Ectodermal cell (in vitro differentiated cells): ENCODE data around the gene SAA1.

Source experiments
- H3K27ac ChIP-seq: 2 replicates; pipeline ENCODE4 v1.7.0; 2013; ENCODE audit warnings: mild to moderate bottlenecking, low read depth, low read length; ENCODE audit not compliant: insufficient read depth, poor library complexity, severe bottlenecking
- H3K27me3 ChIP-seq: 2 replicates; pipeline ENCODE4 v1.7.0; 2013; ENCODE audit warnings: mild to moderate bottlenecking, low read length; ENCODE audit not compliant: insufficient read depth, control insufficient read depth, poor library complexity, severe bottlenecking
- H3K36me3 ChIP-seq: one replicate; pipeline ENCODE4 v1.7.0; 2013; ENCODE audit warnings: low read length; ENCODE audit not compliant: control insufficient read depth, insufficient read depth
- H3K4me1 ChIP-seq: one replicate; pipeline ENCODE4 v1.7.0; 2013; ENCODE audit warnings: low read length; ENCODE audit not compliant: control insufficient read depth, insufficient read depth
- H3K4me3 ChIP-seq: 2 replicates; pipeline ENCODE4 v1.7.0; 2013; ENCODE audit warnings: low read depth, low read length, control low read depth; ENCODE audit not compliant: insufficient read depth
- H3K9me3 ChIP-seq: 2 replicates; pipeline ENCODE4 v1.7.0; 2013; ENCODE audit warnings: mild to moderate bottlenecking, low read length, moderate library complexity; ENCODE audit not compliant: control insufficient read depth
- WGBS, 2 experiments: methylation state at CpG; one replicate each; pipeline ENCODE4 v1.1.7; 2013; ENCODE audit warnings: missing lambda C conversion rate in 2 of 2; 5-methylcytosine and 5-hydroxymethylcytosine counted together

The SAA1 gene

DNA sequence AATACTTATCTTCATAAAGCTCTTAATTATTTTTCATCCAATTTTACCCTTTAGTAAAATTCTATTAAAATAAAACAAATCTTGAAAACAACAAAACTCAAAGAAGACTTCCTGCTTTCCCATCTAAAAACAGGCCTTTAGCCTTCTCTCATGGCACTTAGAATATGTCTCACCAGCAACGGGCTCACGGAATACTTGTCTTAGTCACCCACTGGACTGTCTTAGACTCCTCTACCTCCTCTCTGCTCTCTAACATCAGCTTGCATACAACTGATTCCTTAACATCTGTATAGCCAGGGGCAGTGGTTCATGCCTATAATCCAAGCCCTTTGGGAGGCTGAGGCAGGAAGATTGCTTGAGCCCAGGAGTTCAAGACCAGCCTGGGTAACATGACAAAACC, 42.2 kb downstream of the SAA1 start:
- H3K9me3 ChIP-seq, result no peaks in the 10 kb centered on the region
- peaks cover 35% of the 10 kb centered on the region for H3K36me3 ChIP-seq
- H3K4me1 ChIP-seq, result no peaks in the 10 kb centered on the region
- no peak overlapping the region for H3K27ac ChIP-seq
- 95 to 97% methylated on average over 2 of the region's 2 CpGs for WGBS, 2 experiments
- no peaks in the 10 kb centered on the region for H3K27me3 ChIP-seq
- H3K4me3 ChIP-seq, result no peak overlapping the region

DNA sequence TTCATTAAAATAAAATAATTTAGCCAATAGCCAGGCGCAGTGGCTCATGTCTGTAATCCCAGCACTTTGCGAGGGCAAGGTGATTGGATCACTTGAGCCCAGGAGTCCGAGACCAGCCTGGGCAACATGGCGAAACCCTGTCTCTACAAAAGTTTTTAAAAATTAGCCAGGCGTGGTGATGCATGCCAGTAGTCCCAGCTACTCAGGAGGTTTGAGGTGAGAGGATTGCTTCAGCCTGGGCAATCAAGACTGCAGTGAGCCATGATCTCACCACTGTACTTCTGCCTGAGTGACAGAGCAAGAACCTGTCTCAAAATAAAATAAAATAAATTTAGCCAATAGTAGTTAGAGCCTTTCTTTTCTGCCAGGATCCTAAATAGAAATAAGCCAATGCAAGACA, 43.6 kb downstream of the SAA1 start:
- H3K27ac ChIP-seq, result no peak overlapping the region
- no peaks in the 10 kb centered on the region for H3K4me1 ChIP-seq
- H3K27me3 ChIP-seq, result no peaks in the 10 kb centered on the region
- H3K4me3 ChIP-seq, result no peak overlapping the region
- no peaks in the 10 kb centered on the region for H3K9me3 ChIP-seq
- WGBS, 2 experiments, result 91 to 92% methylated on average over 5 of the region's 5 CpGs
- H3K36me3 ChIP-seq, result peaks cover 33% of the 10 kb centered on the region

DNA sequence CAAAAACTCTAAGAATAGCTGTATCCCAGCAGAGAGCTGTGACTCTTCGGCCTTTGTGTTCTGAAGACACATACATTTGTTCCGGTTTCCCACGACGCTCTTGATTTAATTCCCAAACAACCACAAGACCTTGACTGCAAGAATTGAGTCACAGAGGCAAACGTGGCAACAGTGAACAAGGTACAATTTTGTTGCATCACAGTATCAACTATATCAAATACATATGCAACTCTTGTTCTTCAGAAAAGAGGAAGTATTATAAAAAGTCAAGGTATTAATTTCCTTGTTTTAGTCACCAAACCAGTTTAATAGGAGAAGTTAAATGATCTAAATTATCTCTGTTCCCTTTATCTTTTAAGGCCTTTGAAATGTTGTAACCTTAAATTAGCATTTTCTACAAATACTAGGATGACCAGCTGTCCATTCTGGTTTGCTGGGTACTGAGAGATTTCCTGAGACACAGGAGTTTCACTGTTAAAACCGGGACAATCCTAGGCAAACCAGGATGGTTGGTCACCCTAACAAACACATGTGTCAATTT, 44.8 kb downstream of the SAA1 start:
- no peak overlapping the region for H3K4me3 ChIP-seq
- H3K36me3 ChIP-seq, result peaks cover 26% of the 10 kb centered on the region
- no peak overlapping the region for H3K27ac ChIP-seq
- WGBS, 2 experiments, result 92% methylated on average over 6 of the region's 6 CpGs
- no peaks in the 10 kb centered on the region for H3K27me3 ChIP-seq
- no peaks in the 10 kb centered on the region for H3K4me1 ChIP-seq
- H3K9me3 ChIP-seq, result no peaks in the 10 kb centered on the region

DNA sequence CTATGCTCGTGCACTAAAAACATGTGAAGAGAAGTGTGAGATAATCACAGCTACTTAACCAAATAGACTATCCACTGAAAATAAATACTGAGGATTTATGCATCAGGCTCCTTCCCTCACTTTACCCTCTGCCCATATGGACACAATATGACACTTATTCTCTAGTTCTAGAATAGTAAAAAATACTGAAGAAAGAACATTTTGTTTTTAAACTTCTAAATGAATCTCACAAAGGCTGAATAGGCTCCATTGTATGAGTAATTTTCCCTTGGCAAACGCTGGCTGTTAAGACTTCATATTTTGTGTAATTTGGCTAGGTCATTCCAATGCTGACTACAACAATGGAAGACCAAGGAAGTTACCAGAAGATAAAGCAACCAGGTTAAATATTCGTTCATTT, 45.9 kb downstream of the SAA1 start:
- no peaks in the 10 kb centered on the region for H3K27me3 ChIP-seq
- no peak overlapping the region for H3K27ac ChIP-seq
- no peak overlapping the region for H3K4me3 ChIP-seq
- H3K4me1 ChIP-seq, result no peaks in the 10 kb centered on the region
- H3K9me3 ChIP-seq, result no peaks in the 10 kb centered on the region
- peaks cover 26% of the 10 kb centered on the region for H3K36me3 ChIP-seq
- WGBS, 2 experiments, result 86 to 99% methylated on average over 3 of the region's 3 CpGs

DNA sequence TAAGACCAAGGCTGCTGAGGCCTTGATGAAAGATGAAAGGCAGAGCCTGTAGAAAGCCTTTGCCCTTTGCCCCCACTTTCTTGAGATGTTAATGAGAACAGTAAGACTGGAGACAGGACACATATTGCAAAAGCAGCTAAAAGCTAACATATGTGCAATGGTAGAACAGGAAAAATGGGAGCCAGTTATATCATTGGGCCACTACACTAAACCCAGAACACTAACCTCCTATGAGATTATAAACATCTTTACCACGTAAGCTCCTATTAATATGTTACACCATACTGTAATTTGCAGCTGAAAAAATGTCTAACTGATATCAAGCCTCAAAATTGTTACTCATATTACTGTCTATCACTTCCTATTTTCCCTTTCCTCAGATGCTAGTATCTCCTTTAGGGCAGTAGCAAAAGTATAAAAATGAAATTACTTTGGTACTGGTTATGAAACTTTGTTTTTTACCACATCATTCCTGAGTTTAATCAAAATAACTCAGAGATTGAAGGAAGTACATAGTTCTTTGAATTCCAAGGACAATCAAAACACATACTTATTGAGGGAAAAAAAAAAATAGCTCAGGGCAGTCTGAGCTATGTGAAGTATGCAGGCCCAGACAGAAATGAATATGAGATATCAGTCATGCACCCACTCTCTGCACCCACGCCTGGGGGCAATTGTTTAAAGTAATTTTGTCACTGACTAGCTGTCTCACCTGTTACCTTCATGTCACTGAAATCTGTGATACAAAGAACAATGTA, 46.8 kb downstream of the SAA1 start:
- peaks cover 24% of the 10 kb centered on the region for H3K36me3 ChIP-seq
- H3K9me3 ChIP-seq, result no peaks in the 10 kb centered on the region
- H3K27me3 ChIP-seq, result no peaks in the 10 kb centered on the region
- no peak overlapping the region for H3K4me3 ChIP-seq
- 98 to 100% methylated on average over 1 to 2 of the region's 2 CpGs for WGBS, 2 experiments
- no peak overlapping the region for H3K27ac ChIP-seq
- no peaks in the 10 kb centered on the region for H3K4me1 ChIP-seq

DNA sequence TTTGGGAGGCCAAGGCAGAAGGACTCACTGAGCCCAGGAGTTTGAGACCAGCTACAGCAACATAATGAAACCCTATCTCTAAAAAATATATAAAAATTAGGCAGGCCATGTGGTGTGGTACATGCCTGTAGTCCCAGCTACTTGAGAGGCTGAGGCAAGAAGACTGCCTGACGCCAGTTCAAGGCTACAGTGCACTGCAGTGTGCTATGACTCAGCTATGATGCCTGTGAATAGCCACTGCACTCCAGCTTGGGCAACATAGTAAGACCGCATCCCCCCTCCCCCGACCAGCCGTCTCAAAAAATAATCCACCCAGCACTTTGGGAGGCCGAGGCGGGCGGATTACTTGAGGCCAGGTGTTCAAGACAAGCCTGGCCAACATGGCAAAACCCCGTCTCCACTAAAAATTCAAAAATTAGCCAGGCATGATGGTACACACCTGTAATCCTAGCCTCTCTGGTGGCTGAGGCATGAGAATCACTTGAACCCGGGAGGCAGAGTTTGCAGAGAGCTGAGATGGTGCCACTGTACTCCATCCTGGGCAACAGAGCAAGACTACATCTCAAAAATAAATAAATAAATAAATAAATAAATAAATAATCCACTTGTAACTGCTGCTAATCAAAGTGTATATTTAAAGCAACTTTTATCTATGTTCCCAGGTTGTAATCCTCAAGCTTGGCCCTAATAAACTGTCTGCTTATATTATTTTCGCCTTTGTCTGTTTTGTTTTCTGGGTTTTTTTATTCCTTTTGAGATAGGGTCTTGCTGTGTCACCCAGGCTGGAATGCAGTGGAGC, 48.1 kb downstream of the SAA1 start:
- H3K27ac ChIP-seq, result no peak overlapping the region

DNA sequence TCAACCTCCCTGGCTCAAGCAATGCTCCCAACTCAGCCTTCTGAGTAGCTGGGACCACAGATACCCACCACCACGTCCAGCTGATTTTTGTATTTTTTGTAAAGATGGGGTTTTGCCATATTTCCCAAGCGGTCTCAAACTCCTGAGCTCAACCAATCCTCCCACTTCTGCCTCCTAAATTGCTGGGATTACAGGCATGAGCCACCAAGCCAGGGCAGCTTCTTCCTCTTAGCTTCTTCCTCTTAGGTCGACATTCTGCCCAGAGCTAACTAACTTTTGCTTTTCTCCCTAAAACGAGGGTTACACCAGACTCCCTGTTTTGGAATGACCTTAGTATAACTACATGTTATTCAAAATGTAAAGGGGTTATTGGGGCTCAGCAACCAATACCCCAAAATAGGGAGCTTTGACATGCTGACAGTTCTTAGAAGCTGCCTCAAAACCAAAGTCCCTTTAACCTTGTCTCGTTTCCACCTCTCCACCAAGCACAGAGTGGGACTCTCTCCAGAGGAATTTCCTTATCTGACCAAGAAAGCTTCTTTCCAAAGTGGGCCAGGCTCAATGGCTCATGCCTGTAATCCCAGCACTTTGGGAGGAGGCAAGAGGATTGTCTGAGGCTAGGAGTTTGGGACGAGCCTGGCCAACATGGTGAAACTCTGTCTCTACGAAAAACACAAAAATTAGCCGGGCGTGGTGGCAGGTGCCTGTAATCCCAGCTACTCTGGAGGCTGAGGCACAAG, 48.9 kb downstream of the SAA1 start:
- Histone ChIP-seq H3K4me1 (no peaks in the 10 kb centered on the region), H3K9me3 (no peaks in the 10 kb centered on the region), H3K27me3 (no peaks in the 10 kb centered on the region), H3K4me3 (no peak overlapping the region), H3K36me3 (peaks cover 12% of the 10 kb centered on the region), H3K27ac (no peak overlapping the region)
- WGBS, 2 experiments, result 92% methylated on average over 7 to 9 of the region's 9 CpGs

More for the DNA sequence above, 48.1 kb downstream of the SAA1 start:
- Histone ChIP-seq H3K27me3 (no peaks in the 10 kb centered on the region), H3K4me3 (no peak overlapping the region), H3K36me3 (peaks cover 13% of the 10 kb centered on the region), H3K4me1 (no peaks in the 10 kb centered on the region), H3K9me3 (no peaks in the 10 kb centered on the region)
- 73% methylated on average over 10 of the region's 10 CpGs for WGBS, 2 experiments

DNA sequence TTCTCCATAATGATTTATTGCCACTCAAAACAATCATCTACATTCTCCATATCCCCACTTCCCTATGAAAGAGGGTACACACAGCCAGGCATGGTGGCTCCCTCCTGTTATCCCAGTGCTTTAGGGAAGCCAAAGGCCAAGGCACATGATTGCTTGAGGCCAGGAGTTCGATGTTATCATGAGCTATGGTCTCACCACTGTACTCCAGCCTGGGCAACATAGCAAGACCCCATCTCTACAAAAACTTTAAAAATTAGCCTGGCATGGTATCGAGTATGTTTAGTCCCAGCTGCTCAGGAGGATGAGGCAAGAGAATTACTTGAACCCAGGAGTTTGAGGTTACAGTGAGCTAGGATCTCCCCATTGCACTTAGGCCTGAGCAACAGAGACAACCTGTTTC, 49.8 kb downstream of the SAA1 start:
- no peak overlapping the region for H3K27ac ChIP-seq
- WGBS, 2 experiments, result 91 to 97% methylated on average over 2 of the region's 2 CpGs

DNA sequence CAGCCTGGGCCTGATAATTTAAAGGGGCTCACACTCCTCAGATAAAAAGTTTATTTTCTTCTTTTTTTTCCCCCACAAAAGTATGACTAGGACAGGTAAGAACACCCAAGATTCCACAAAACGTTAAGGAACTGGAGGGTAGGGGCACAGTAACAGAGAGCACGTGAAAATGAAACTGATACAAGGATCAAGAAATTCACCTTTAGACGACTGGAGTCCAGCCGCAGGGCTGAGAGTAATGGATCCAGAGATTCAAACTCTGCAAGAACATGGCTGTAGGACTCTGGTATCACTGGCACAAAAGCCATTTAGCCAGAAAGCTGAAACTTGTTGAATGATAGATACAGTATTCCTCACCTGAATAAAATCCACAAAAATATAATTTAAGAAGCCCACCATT, 51.5 kb downstream of the SAA1 start:
- no peak overlapping the region for H3K4me3 ChIP-seq
- WGBS, 2 experiments, result 96 to 97% methylated on average over 4 of the region's 4 CpGs
- no peak overlapping the region for H3K27ac ChIP-seq
- H3K27me3 ChIP-seq, result no peaks in the 10 kb centered on the region
- no peaks in the 10 kb centered on the region for H3K9me3 ChIP-seq
- no peaks in the 10 kb centered on the region for H3K36me3 ChIP-seq
- H3K4me1 ChIP-seq, result peaks cover 8% of the 10 kb centered on the region

More for the DNA sequence above, 49.8 kb downstream of the SAA1 start:
- no peaks in the 10 kb centered on the region for H3K9me3 ChIP-seq
- H3K4me1 ChIP-seq, result peaks cover 5% of the 10 kb centered on the region
- H3K36me3 ChIP-seq, result peaks cover 3% of the 10 kb centered on the region
- no peak overlapping the region for H3K4me3 ChIP-seq
- no peaks in the 10 kb centered on the region for H3K27me3 ChIP-seq
